Activated effector memory CD4-positive, alpha-beta T cell treated with Interleukin-2 at 50 U/mL for 16 hours (primary cell): ENCODE data around the gene ANKRD31.

Experiments
- DNase-seq: peaks from one replicate; pipeline ENCODE4 v3.0.0-alpha.2; 2020

The ANKRD31 gene

DNA sequence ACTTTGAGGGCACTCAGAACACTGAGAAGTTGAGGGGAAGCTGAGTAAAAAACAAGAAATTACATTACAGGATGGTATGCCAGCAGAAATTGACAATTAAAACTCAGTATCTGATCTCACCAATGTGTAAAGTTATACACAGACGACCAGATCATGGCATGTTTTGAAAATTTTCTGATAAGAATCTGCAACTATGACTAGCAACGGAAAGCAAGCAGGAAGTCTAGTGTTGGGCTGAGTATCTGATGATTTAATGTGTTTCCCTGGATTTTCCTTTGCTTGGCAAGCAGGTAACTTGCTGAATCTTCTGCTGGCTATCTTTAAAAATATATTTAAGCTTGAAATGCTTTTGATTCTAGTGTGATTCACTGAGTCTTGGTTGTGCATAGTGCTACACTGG, 179.1 kb downstream of the ANKRD31 start:
- DNase-seq, result no peak

DNA sequence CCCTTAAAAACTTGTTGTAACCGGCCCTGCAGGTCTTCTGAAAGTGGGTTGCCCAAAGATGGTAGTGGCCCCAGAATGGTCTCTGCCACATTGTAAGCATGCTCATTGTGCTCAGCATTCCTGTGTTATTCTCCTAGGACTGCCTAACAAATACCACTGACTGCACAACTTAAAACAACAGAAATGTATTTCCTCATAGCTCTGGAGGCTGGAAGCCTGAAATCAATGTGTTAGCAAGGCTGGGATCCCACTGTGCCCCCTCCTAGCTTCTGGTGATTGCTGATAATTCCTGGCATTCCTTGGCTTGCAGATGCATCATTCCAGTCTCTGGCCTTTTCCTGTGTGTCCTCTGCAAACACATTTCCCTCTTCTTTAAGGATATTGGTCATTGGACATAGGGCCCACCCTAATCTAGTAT, 180.9 kb downstream of the ANKRD31 start:
- DNase-seq, result no peak

DNA sequence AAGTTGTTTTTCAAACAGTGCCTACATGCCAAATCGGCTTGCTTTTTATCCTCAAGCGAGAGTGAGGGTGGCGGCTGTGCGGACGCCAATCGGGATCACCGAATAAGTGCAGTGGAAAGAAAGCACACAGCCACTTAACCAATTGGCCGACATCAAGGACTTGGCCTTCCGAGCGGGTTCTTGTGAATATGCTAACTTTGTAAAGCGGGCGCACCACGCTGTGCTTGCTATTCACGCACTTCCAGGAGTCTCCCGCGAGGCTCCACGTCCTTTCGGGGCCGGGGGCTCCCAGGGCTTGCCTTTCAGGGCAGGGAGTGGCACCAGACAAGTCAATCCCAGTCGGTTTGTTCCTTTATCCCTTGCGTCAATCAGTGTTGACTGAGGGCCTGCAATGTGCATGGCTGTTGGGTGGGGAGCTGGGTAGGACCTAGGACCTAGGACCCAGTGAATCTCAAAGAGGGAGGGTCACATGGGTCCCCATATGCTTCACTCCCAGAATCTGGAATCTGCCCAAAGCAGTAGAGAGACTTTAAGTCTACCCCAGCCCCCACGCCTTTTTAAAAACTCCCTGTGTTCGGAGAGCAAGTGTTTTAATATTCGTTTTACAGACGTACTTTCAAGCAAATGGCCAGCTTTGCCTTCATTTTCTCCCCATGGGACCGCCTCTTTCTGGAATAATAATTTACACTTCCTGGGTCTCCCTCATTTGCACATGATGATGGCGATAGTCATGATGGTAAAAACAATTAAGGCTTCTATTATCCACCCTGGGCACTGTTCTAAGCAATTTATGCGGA, 182.3 kb downstream of the ANKRD31 start:
- no peak for DNase-seq

DNA sequence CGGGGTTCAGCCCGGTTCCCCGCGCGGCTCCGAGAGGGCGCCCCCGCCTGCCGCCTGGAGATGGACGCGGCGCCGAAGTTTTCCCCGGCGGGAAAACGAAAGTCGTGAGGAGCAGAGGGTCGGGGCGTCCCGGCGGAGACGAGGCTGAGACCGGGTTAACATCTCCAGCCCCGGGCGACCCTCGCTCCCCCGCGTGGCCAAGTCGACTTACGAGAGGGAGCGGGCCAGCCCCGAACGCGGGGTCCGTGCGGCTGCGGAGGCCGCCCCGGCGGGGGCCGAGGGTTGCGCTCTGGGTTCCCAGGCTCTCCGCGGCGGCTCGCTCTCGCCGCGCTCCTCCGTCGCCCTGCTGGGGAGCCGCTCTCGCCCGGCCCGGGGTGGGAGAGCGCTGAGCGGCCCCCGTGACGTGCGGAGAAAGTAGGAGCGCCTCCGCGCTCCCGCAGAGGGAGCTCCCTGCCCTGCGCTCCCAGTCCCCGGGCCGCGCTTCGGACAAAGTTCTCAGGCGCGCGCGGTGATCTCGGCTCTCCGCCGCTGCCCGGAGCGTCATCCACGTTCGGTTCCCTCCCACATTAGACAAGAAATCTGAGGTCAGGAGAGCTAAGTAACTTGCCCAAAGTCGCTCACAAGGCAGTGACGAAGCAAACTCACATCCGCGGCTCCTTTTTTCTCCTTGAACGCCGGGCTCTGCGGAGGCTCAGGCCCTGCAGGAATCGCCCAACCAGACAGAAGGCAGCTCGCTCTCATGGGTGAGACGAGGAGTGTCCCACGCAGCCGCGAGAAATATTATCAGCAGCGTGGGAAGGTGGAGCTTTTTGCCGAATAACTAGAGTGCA, 183.2 kb downstream of the ANKRD31 start:
- DNase-seq, result peak; percentile 38

DNA sequence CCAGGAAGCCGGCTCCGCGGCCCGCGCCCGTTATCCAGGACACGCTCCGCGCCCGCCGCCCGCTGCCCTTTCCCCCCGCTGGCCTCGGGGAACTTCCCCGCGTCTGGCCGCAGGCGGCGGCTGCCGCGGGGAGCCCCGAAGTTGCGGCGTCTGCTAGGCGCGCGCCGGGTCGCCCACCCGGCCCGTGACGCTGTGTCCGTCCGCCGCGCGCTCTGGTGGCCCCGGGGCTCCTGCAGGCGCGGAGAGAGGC, 183.7 kb downstream of the ANKRD31 start:
- no peak for DNase-seq

DNA sequence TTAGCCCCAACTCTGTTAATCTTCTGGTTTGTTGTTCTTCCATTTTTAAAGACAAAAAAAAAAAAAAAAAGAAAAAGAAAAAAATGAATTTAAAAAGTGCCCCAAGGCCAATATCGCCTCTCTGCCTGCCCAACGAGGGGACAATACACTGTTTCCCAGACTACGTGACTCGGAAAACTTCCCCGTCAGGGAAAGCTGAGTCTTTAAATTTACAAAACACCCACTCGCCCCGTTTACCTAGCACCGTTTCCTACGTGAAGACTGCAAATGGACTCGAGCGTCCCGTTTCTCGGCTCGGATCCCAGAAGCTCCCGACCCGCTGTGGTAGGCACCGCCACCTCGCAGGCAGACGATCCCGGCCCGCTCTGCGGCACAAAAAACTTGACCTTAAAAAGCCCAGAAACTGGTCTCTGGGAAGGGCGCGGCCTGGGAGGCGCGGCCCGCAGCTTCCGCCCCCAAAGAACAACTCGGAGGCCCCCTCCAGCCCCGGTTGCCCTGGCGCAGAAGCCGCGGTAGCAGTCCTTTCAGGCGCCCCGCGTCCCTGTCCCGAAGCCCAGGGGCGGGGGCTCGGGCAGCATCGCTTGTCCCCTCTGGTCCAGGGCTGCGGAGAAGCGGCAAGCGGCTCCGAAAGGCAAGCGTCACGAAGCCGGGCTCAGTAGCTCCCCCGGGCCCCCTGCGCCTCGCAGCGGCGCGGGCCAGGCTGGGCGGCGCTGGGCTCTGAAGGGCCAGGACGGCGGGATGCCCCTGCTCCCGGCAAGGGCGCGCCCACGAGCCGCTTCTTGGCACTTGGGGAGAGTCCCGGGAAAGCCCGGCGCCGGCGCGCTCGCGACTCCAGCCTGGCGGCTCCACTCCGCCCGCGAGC, 184.3 kb downstream of the ANKRD31 start, which contains the start of gene GCNT4:
GCNT4 (minus strand) TSS at position 367 of the 862 bp plus-strand sequence. CDS start 22,521 bp downstream, outside the sequence.
- DNase-seq, result no peak

DNA sequence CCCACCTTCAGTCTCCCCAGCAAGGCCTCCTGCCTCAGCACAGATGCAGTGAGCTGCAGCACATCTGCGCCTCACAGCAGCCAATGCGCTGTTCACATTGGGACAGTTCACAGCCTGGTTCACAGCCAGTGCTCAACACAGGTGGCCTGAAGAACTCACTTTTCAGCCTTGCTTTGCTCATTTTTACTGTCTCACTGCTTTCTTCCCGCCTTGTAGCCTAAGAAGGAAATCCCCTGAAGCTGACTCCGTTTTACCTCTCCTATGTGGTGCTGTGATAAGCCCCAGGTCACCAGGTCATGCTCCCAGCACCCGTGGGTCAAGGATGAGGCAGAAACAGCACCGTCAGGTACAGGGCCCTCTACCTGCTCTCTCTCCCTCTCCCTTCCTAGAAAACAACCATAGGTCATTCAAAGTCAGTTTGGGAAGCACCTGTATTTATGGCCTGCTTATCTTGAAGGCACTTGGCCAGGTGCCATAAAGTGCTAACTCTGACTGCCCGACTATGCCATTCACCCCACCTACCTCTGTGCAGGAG, 185.4 kb downstream of the ANKRD31 start:
- DNase-seq, result no peak

DNA sequence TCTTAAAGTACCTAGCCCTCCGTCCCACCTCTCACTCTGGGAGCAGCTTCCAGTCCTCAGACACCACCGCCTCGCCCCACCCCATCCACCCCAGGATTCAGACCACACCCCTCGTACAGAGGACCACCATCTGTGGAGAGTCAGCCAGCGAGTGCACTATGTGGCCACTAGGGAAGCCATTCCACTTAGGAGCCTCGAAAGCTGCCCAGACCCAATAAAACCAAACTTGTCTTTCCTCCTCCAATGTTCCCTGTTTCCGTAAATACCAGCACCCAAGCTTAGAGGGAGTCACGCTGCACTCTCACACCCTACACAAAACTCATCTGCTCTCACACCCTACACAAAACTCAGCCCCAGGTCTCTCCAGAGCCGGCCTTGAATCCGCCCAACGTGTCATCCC, 186.3 kb downstream of the ANKRD31 start:
- DNase-seq, result no peak

DNA sequence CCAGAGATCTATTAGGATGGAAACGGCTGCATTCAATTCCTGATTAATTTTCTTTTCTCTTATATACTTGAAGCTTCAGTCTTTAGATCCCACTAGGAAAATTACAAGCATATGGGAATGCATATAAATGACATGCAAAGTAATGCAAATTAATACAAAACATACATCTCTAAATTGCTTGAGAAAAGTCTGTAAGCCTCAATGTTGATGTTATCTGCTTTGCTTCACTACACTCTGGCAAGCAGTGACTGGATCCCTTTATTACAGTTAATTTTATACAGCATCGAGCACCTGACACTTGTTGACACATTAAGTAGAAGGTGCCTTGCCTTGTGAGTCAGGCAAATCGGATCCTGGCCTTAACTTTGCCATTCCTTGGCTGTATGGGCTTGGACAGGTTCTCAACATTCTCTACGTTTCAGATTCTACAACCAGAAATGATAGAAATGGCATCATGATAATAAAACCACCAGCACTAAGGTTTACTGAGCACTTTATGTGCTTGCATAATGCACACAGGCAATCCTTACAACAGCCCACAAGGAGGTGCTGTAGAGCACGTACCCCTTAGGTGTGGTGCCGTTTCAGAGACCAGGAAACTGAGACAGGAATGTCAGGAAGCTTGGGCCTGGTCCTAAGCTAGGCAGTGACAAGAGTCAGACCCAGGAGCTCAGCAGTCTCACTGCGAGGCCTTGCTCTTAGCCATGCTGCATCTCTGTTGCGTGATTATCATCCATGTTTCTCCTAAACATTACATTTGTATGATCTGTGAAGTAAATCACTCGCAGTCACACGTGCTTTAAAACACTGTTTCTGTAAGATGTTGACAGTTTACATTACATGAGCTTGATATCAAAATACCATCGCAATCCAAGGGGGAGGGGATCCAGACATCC, 187.0 kb downstream of the ANKRD31 start:
- DNase-seq, result peak; percentile 44

DNA sequence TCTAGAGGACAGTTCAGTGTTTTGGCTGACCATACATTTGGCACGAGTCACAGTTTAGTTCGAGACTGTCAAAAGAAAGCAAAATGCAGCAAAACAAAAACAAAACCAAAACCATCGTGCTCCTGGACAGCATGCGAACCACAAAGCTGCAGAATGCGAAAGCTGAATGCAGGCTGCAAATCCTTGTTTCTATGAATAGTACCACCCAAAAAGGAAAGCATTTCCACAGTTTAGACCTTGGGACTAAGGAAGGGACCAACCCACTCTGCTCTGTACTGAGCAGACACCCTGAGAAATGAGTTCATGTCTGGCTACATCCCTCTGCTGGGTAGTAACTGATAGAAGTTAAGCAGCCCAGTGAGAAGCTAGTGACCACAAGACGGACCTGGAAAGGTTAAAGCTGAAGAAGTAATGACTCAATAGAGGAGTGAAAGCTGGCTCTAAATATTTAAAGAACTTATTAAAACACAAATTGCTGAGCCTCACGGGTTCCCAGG, 188.2 kb downstream of the ANKRD31 start:
- no peak for DNase-seq

DNA sequence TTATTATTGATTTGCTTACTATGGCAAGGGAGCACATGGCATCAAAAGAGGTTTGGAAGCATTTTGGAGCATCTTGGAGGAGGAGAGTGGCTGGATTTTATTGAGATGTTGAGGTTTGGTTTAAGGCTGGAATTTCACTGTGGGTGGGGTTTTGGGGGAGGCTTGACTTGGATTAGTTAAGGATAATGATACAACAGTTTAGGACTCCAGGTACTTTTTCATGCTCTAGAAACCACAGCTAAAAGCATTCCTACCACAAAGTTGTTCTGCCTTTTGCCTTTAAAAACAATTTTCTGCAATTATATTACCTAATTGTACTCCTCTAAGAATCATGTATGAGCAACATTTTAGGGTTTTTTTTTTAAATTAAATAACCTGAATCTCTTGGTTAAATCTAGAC, 189.3 kb downstream of the ANKRD31 start:
- DNase-seq, result no peak

DNA sequence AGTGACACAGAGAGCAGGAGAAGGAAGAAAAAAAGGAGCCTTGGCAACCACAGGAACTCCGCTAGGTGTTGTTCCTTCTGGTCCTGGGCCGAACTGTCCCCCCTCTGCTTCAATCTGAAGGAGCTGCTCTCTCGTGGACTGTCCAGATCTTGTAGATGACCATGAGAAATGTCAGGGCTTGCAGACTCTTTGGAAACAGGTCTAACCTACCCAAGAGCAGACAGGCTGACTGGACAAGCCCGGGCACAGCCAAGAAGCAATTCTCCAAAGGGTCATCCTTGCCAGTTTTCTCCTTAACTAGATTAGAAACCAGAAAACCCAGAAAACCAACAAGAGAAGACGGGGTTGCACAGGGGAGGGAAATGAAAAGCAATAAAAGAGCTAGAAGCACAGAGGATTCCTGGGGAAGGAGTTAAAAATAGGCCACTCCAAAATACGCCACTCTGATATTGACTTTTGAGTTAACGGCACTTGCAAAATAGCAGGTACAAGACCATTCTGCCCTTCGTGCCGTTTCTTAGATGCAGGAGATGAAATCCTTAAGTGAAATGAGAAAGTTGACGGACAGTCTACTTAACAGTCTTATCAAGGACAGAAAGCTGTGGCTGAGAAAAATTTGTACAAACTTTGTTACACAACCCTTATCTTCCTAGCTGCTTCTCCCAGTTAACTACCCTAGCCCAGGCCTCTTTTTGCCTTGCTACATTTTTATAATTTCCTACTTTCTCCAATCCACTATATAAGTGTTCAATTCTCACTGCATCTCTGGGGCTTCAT, 190.1 kb downstream of the ANKRD31 start:
- DNase-seq, result no peak

DNA sequence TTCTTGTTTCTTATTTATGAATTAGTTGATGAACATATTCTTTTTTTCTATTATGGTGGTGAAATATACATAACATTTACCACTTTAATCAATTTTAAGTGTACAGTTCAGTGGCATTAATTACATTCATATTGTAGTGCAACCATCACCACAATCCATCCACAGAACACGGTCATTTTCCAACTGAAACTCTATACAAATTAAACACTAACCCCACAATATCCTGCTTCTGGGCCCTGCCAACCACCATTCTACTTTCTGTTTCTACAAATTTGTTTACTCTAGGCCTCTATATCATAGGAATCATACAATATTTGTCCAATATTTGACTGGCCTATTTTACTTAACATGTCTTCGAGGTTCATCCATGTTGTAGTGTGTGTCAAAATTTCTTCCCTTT, 191.6 kb downstream of the ANKRD31 start:
- no peak for DNase-seq

DNA sequence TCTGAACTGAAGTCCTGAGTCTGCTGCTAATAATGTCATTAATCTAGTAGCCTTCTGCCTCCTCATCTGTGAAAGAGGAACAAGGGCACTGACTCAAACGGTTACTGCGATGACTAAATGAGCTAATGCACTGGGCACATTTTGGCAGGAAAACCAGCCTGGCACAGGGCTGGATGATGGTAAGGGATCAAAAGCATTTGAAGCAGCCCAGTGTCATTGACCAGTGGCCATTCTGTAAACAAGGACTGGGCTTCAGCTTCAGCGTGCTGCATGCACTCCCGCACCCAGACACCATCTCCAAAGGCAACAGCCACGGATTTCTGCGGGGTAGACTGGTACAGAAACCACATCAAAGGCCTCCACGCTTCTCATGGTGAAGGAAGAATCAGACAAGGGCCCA, 192.3 kb downstream of the ANKRD31 start:
- no peak for DNase-seq

DNA sequence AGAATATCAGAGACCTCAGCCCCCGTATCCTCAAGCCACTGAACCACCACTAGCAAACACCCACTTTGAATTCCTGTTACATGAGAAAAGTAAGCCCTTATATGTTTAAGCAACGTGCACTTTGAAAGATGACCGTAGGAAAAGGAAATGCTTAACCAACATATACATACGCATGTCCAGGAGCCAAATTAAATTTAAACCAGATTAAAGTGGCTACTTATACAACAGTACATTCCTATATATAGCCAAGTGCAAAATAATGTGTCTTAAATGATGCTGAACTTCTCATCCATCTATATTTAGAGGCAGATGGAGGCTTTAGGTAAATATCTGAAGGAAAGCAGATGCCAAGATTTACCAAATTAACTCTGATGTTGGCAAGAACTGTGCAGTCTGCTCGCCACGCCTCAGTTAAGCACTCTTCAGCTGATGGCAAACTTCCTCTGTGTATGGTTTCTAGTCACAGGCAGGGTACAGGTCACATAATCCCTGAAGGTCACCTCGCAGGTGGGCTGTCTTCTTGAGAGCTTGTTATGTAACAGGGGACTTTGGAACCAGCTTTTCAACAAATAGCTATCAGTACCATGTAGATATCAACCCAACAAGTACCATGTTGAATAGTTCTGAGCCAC, 192.9 kb downstream of the ANKRD31 start:
- DNase-seq, result no peak

DNA sequence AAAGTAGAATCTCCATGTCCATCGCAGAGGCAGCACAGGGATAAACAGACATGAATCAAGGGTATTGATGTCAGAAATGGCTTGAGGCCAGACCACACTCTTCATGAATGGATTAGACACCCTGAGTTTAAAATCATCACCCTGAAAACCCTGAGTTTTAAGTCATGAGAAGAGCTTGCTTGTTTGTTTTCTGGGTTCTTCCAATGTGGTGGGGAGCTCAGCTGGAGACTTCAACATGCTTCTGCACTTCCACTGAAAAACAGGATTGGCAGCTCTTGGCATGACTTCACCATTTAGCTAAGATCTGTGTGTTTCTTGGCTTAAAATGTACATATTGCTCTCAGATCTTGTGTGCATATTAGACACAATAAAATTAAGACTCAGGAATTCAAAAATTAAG, 194.2 kb downstream of the ANKRD31 start:
- no peak for DNase-seq

DNA sequence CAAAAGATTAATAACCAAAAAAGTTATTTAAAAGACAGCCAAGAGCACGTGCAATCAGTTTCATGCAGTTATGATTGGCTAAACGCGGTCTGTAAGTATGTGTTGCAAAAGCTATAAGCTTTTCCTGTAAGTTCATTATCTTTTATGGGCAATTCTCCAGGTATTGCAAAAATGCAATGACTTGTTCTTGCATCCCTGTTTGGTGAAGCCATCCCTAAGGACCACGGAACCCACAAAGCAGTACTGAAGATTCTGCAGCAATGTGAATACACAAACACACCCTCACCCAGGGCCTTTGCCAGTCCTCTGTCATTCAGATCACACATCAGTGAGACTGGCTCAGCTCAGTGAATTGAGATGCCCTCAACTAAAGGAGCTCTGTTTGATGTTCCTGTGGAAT, 195.7 kb downstream of the ANKRD31 start:
- no peak for DNase-seq

DNA sequence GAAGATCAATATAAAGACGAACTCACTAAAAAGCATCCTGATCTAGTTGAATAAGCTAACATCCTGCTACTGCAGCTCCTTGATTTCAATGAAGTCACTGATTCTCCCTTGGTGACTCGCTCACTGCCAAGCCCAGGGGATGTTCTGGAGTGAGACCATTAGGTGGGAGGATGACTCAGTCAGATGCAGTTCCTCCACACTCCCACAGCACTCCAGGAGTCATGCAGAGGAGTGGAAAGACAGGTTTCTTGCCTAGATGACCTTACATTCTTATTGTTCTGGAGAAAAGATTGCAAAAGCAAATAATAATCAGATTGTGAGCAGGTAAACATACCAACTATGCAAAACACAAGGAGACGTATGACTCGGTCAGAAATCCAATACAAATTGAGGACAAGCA, 199.6 kb downstream of the ANKRD31 start:
- no peak for DNase-seq

DNA sequence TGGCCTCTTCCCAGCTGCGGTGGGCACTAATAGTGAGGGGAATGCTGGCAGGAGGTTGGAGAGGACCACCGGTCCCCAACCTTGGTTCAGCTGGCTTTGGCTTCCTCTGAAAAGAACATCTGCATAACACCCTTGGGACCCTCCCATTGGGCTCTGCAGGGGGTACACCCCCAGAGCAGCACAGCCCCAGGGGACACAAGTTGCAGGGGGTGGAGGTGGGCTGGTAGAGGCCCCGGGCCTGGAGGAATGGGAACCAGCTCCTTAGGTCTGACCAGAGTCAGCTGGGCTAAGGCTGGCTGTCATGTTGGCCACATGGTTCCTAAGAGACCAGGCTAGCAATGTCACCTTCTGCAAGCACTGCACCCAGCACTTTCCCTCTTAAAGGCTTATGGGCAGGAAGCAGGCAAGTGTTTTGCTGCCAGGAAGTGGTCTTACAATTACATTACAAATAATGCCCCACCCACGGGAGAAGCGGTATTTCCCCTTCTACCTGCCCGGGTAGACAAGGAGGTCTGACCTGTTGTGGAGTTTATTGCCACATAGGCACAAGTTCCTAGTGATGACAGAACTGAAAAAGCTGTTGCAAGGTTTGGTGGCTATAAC, 202.4 kb downstream of the ANKRD31 start:
- DNase-seq, result no peak

DNA sequence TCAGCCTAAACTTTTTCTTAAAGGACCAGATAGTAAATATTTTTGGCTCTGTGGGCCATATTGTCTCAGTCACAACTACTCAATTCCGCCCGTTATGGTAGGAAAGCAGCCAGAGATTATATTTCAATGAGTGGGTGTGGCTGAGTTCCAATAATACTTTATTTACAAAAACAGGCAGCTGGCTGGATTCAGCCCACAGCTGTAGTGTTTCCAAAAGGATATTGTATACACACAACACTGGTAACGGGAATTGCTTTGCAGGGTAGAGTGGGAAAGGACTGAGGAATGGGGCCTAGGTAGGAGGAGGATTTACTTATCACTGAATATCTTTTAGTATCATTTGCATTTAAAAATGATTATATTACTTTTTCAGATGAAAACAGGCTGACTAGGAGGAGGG, 205.3 kb downstream of the ANKRD31 start:
- no peak for DNase-seq
